HepG2 (cell line): ENCODE measurements around the gene ECM1. TPM values are rescaled to one million over a fixed set of nuclear protein-coding genes. Genes with fewer than 3 reads are reported as not detected.

Experiments
- CBX5 ChIP-seq: sonication (generic); formaldehyde crosslinking; IDR thresholded peaks from 2 replicates; pipeline ENCODE4 v1.4.0; 2020; ENCODE audit warnings: missing genetic modification reagents, borderline replicate concordance
- E2F1 ChIP-seq: sonication (generic); formaldehyde crosslinking; IDR thresholded peaks from 2 replicates; pipeline ENCODE4 v1.5.0; 2020; ENCODE audit warnings: missing genetic modification reagents
- HNRNPH1 ChIP-seq: fragments of 200-400 bp; formaldehyde crosslinking; optimal IDR thresholded peaks from 2 replicates; pipeline ENCODE3; 2017; ENCODE audit warnings: mild to moderate bottlenecking, low read depth, low read length
- MIXL1 ChIP-seq: IDR thresholded peaks from 2 replicates; pipeline ENCODE4 v1.6.1; 2016
- RERE ChIP-seq: IDR thresholded peaks from 2 replicates; pipeline ENCODE4 v1.6.1; 2016; ENCODE audit warnings: low read depth, missing genetic modification reagents, missing compliant biosample characterization
- RFX5 ChIP-seq: IDR thresholded peaks from 2 replicates; pipeline ENCODE4 v1.6.1; 2011; ENCODE audit warnings: low read depth, low read length, improper control_type of control experiment
- SMAD3 ChIP-seq: sonication (generic); formaldehyde crosslinking; IDR thresholded peaks from 2 replicates; pipeline ENCODE4 v1.4.0; 2020; ENCODE audit warnings: missing genetic modification reagents
- SOX13 ChIP-seq, 3 experiments: fragments of 450-650 bp in 1 of 3; sonication (generic) in 1 of 3; formaldehyde crosslinking in 1 of 3; IDR thresholded peaks in 2 of 3; conservative IDR thresholded peaks in 1 of 3; 2 replicates each; pipeline versions ENCODE4 v1.5.0 to v1.6.1; 2016 to 2020; ENCODE audit warnings: antibody characterized with exemption in 1 of 3, mild to moderate bottlenecking in 1 of 3, missing compliant biosample characterization in 1 of 3, missing genetic modification reagents in 1 of 3, moderate library complexity in 1 of 3
- THAP11 ChIP-seq: IDR thresholded peaks from 2 replicates; pipeline ENCODE4 v1.6.1; 2016; ENCODE audit warnings: missing biosample characterization, missing genetic modification reagents
- YEATS4 ChIP-seq: sonication (generic); formaldehyde crosslinking; IDR thresholded peaks from 2 replicates; pipeline ENCODE4 v1.4.0; 2020; ENCODE audit warnings: missing genetic modification reagents, borderline replicate concordance
- ZNF142 ChIP-seq: sonication (generic); formaldehyde crosslinking; IDR thresholded peaks from 2 replicates; pipeline ENCODE4 v1.4.0; 2020; ENCODE audit warnings: missing genetic modification reagents
- ZNF572 ChIP-seq: sonication (generic); formaldehyde crosslinking; IDR thresholded peaks from 2 replicates; pipeline ENCODE4 v1.5.1; 2020; ENCODE audit warnings: mild to moderate bottlenecking, missing genetic modification reagents
- polyA plus RNA-seq, 8 experiments: library from polyadenylated mRNA; depleted of rRNA in 3 of 8; stranded (reverse) in 7 of 8; unstranded in 1 of 8; fragments of >200 nt; fragmentation: Illumina TruSeq in 4 of 8; extraction: Trizol in 4 of 8; gene quantifications; 2 replicates each; pipeline versions ENCODE4 v1.2.1 to v1.2.3, GENCODE V29; 2011 to 2016; ENCODE audit warnings: low read depth in 4 of 8, missing spikeins in 1 of 8, mixed read lengths in 1 of 8; ENCODE audit not compliant: insufficient read depth in 1 of 8
- total RNA-seq, 5 experiments: library from RNA; depleted of rRNA; stranded (reverse); fragments of >200 nt; fragmentation: Illumina TruSeq; extraction: Trizol; gene quantifications; 2 replicates each; pipeline ENCODE4 v1.2.3, GENCODE V29; 2016; ENCODE audit warnings: low read depth in 1 of 5
- TF ChIP-seq, protein P1 (sequence below): IDR thresholded peaks from 2 replicates; pipeline ENCODE4 v1.6.1; 2016; ENCODE audit warnings: missing genetic modification reagents, missing compliant biosample characterization

ECM1 gene
- total and polyA plus RNA-seq, 2 of the 13 experiments (the other 11 are each of a cell fraction or from before 2014, with no cell fraction given), result 0.42 to 1.0 TPM

DNA sequence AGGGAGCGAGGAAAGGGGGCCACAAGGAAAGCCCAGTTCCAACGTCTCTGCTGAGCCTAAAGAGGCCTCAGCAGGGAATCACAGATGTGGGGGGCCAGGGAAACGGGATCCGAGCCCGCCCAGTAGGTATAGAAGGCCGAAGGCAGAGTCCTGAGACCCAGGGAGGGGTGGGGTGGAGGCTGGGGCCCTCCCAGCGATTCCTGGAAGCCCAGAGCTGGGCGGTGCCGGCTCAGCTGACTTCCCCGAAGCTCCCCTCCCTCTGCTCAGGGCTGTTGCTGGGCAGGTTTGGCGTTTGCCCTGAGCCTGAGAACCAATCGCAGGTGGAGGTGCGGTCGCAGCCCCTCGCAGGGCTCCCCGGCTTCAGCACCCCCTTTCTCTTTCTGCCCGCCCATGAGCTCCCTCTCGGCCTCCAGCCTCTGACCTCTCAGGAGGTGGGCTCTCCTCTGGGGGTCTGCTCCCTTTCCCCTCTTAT lies 54.1 kb downstream of the ECM1 start (continued):
- no peak for TF ChIP-seq ZNF142
- TF ChIP-seq SMAD3 (CRISPR knock-in tag), result peak; percentile 63; the same call in 1 of the 2 replicates
- peak; percentile 33; the same call in 1 of the 2 replicates for TF ChIP-seq CBX5 (CRISPR knock-in tag)
- TF ChIP-seq HNRNPH1, result peak; percentile 22
- 0 out of 2 replicates have a peak, but pooled peaks have one; percentile 61 for TF ChIP-seq RERE (CRISPR knock-in tag)
- TF ChIP-seq, protein P1, sequence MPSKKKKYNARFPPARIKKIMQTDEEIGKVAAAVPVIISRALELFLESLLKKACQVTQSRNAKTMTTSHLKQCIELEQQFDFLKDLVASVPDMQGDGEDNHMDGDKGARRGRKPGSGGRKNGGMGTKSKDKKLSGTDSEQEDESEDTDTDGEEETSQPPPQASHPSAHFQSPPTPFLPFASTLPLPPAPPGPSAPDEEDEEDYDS (CRISPR knock-in tag), result peak; percentile 59; the same call in 1 of the 2 replicates
- TF ChIP-seq YEATS4 (CRISPR knock-in tag), result 0 out of 2 replicates have a peak, but pooled peaks have one; percentile 33
- peak; percentile 99 for TF ChIP-seq RFX5
- peak; percentile 62; the same call in 1 of the 2 replicates for TF ChIP-seq MIXL1 (CRISPR knock-in tag)
- no peak for TF ChIP-seq ZNF572 (CRISPR knock-in tag)
- peak; percentile 71 for TF ChIP-seq THAP11 (CRISPR knock-in tag)
- no peak for TF ChIP-seq SOX13 (IDR thresholded peaks at IDR 0.05)
- peak in 1 of 2 experiments; percentile 80; a peak in 2 of 4 replicates for TF ChIP-seq SOX13 (CRISPR knock-in tag; conservative IDR thresholded peaks at IDR 0.05 in 1 of 2, IDR thresholded peaks at IDR 0.05 in 1 of 2)
- TF ChIP-seq E2F1 (CRISPR knock-in tag), result no peak
